ENCODE data around the gene PCDHB9. TPM values are rescaled to one million over a fixed set of nuclear protein-coding genes. Genes with fewer than 3 reads are reported as not detected.
A peak's percentile ranks its signal among the peaks of the same experiment; 100 is the strongest.
"Not testable (repeated sequence)": the region's sequence is repeated elsewhere in the genome, so short reads cannot be mapped to it uniquely, and the experiment has no call there.

The PCDHB9 gene
- total RNA-seq, 1 experiment from 2014 or later, result 5.6 TPM

- intact Hi-C loops (cut with micrococcal nuclease; ENCODE audit: unreplicated experiment); POLR2A ChIA-PET (ENCODE audit: low non-redundant PET); H3K27me3 ChIP-seq (replicated peaks; ENCODE audit: insufficient read depth, low read depth, low read length, poor library complexity); BruUV-seq (replicated peaks); H3K9me3 ChIP-seq (ENCODE audit: low read depth, low read length, poor library complexity, severe bottlenecking); H3K27ac ChIP-seq (ENCODE audit: low read depth, low read length, poor library complexity, severe bottlenecking); CTCF ChIA-PET; H3K36me3 ChIP-seq (ENCODE audit: insufficient read depth, low read length, poor library complexity, severe bottlenecking); H3K4me3 ChIP-seq (ENCODE audit: low read depth, low read length, poor library complexity, severe bottlenecking); H3K4me1 ChIP-seq (ENCODE audit: insufficient read depth, low read length, poor library complexity, severe bottlenecking); DNase-seq (ENCODE audit: low spot score): not testable (repeated sequence)
These were observed 23.9 kb downstream of the PCDHB9 start for GRCh38 chr5:141210849-141211248.

GRCh38 chr5:141213656-141214339 is 26.8 kb downstream of the PCDHB9 start, which contains the start of gene PCDHB13:
TSS of gene PCDHB13 (plus strand) at chr5:141213919. CDS start at chr5:141214124, 205 bp downstream.
- H3K36me3 ChIP-seq (ENCODE audit: insufficient read depth, low read length, poor library complexity, severe bottlenecking); H3K9me3 ChIP-seq (ENCODE audit: low read depth, low read length, poor library complexity, severe bottlenecking); H3K27ac ChIP-seq (ENCODE audit: low read depth, low read length, poor library complexity, severe bottlenecking); H3K4me3 ChIP-seq (ENCODE audit: low read depth, low read length, poor library complexity, severe bottlenecking); H3K4me1 ChIP-seq (ENCODE audit: insufficient read depth, low read length, poor library complexity, severe bottlenecking); intact Hi-C loops (cut with micrococcal nuclease; ENCODE audit: unreplicated experiment); H3K27me3 ChIP-seq (replicated peaks; ENCODE audit: insufficient read depth, low read depth, low read length, poor library complexity); CTCF ChIA-PET; POLR2A ChIA-PET (ENCODE audit: low non-redundant PET); BruUV-seq (replicated peaks): not testable (repeated sequence)
- peak; percentile 53 for DNase-seq (ENCODE audit: low spot score)
- peak; percentile 37 for TF ChIP-seq CTCF (conservative IDR thresholded peaks at IDR 0.05; ENCODE audit: low read depth, low read length)

GRCh38 chr5:141214583-141214982 is 27.6 kb downstream of the PCDHB9 start:
- DNase-seq (ENCODE audit: low spot score); BruUV-seq (replicated peaks); H3K9me3 ChIP-seq (ENCODE audit: low read depth, low read length, poor library complexity, severe bottlenecking); H3K4me3 ChIP-seq (ENCODE audit: low read depth, low read length, poor library complexity, severe bottlenecking); POLR2A ChIA-PET (ENCODE audit: low non-redundant PET); H3K4me1 ChIP-seq (ENCODE audit: insufficient read depth, low read length, poor library complexity, severe bottlenecking); H3K36me3 ChIP-seq (ENCODE audit: insufficient read depth, low read length, poor library complexity, severe bottlenecking); H3K27me3 ChIP-seq (replicated peaks; ENCODE audit: insufficient read depth, low read depth, low read length, poor library complexity); intact Hi-C loops (cut with micrococcal nuclease; ENCODE audit: unreplicated experiment); H3K27ac ChIP-seq (ENCODE audit: low read depth, low read length, poor library complexity, severe bottlenecking); CTCF ChIA-PET: not testable (repeated sequence)

GRCh38 chr5:141215504-141215903 is 28.5 kb downstream of the PCDHB9 start:
- H3K27me3 ChIP-seq (replicated peaks; ENCODE audit: insufficient read depth, low read depth, low read length, poor library complexity); CTCF ChIA-PET; H3K36me3 ChIP-seq (ENCODE audit: insufficient read depth, low read length, poor library complexity, severe bottlenecking); intact Hi-C loops (cut with micrococcal nuclease; ENCODE audit: unreplicated experiment); H3K9me3 ChIP-seq (ENCODE audit: low read depth, low read length, poor library complexity, severe bottlenecking); DNase-seq (ENCODE audit: low spot score); BruUV-seq (replicated peaks); H3K4me3 ChIP-seq (ENCODE audit: low read depth, low read length, poor library complexity, severe bottlenecking); H3K4me1 ChIP-seq (ENCODE audit: insufficient read depth, low read length, poor library complexity, severe bottlenecking); H3K27ac ChIP-seq (ENCODE audit: low read depth, low read length, poor library complexity, severe bottlenecking); POLR2A ChIA-PET (ENCODE audit: low non-redundant PET): not testable (repeated sequence)

- H3K9me3 ChIP-seq (ENCODE audit: low read depth, low read length, poor library complexity, severe bottlenecking); H3K4me1 ChIP-seq (ENCODE audit: insufficient read depth, low read length, poor library complexity, severe bottlenecking); H3K27ac ChIP-seq (ENCODE audit: low read depth, low read length, poor library complexity, severe bottlenecking); DNase-seq (ENCODE audit: low spot score); CTCF ChIA-PET; intact Hi-C loops (cut with micrococcal nuclease; ENCODE audit: unreplicated experiment); H3K36me3 ChIP-seq (ENCODE audit: insufficient read depth, low read length, poor library complexity, severe bottlenecking); H3K4me3 ChIP-seq (ENCODE audit: low read depth, low read length, poor library complexity, severe bottlenecking); H3K27me3 ChIP-seq (replicated peaks; ENCODE audit: insufficient read depth, low read depth, low read length, poor library complexity); BruUV-seq (replicated peaks); POLR2A ChIA-PET (ENCODE audit: low non-redundant PET): not testable (repeated sequence)
These were observed 29.1 kb downstream of the PCDHB9 start for GRCh38 chr5:141216035-141216434.
